GM23248 (cell line): ENCODE results near the gene CNTN2. TPM values are rescaled to one million over a fixed set of nuclear protein-coding genes. Genes with fewer than 3 reads are reported as not detected.

ENCODE experiments used
- DNase-seq: peaks from one replicate; pipeline ENCODE4 v3.0.0-alpha.2; 2015
- H2AFZ ChIP-seq: fragments of 200-600 bp; sonication (generic); 2 replicates; pipeline ENCODE4 v1.6.1; 2016; ENCODE audit warnings: antibody characterized with exemption
- H3F3A ChIP-seq: fragments of 200-600 bp; sonication (generic); 2 replicates; pipeline ENCODE4 v1.6.1; 2016; ENCODE audit warnings: mild to moderate bottlenecking, antibody characterized with exemption, mixed run types; ENCODE audit not compliant: insufficient read depth
- H3K27ac ChIP-seq: fragments of 200-600 bp; sonication (generic); 2 replicates; pipeline ENCODE4 v1.5.1; 2016; ENCODE audit warnings: mild to moderate bottlenecking
- H3K27me3 ChIP-seq: fragments of 200-600 bp; sonication (generic); replicated peaks from 2 replicates; pipeline ENCODE4 v1.6.1; 2016; ENCODE audit warnings: mild to moderate bottlenecking; ENCODE audit not compliant: insufficient read depth
- H3K36me3 ChIP-seq: fragments of 200-600 bp; sonication (generic); 2 replicates; pipeline ENCODE4 v1.6.1; 2016; ENCODE audit warnings: low read depth, mild to moderate bottlenecking
- H3K4me1 ChIP-seq: fragments of 200-600 bp; sonication (generic); 2 replicates; pipeline ENCODE4 v1.6.1; 2016; ENCODE audit warnings: mild to moderate bottlenecking; ENCODE audit not compliant: insufficient read depth
- H3K4me2 ChIP-seq: fragments of 200-600 bp; sonication (generic); one replicate; pipeline ENCODE4 v1.6.1; 2016; ENCODE audit warnings: mild to moderate bottlenecking; ENCODE audit not compliant: unreplicated experiment
- H3K4me3 ChIP-seq: fragments of 200-600 bp; sonication (generic); 2 replicates; pipeline ENCODE4 v1.5.1; 2016; ENCODE audit warnings: mild to moderate bottlenecking
- H3K79me2 ChIP-seq: fragments of 200-600 bp; sonication (generic); 2 replicates; pipeline ENCODE4 v1.6.1; 2016; ENCODE audit warnings: mild to moderate bottlenecking; ENCODE audit not compliant: insufficient read depth
- H3K9ac ChIP-seq: fragments of 200-600 bp; sonication (generic); 2 replicates; pipeline ENCODE4 v1.6.1; 2016; ENCODE audit warnings: mild to moderate bottlenecking
- H3K9me2 ChIP-seq: fragments of 200-600 bp; sonication (generic); 2 replicates; pipeline ENCODE4 v1.6.1; 2016; ENCODE audit warnings: mixed run types, mild to moderate bottlenecking, moderate library complexity; ENCODE audit not compliant: insufficient read depth
- H3K9me3 ChIP-seq: fragments of 200-600 bp; sonication (generic); one replicate; pipeline ENCODE4 v1.6.1; 2017; ENCODE audit warnings: low read depth
- H4K20me1 ChIP-seq: fragments of 200-600 bp; sonication (generic); 2 replicates; pipeline ENCODE4 v1.6.0; 2016; ENCODE audit not compliant: insufficient read depth
- EZH2 ChIP-seq: fragments of 200-600 bp; sonication (generic); IDR thresholded peaks from 2 replicates; pipeline ENCODE4 v1.6.1; 2018; ENCODE audit warnings: antibody characterized with exemption, mild to moderate bottlenecking; ENCODE audit not compliant: insufficient read depth, poor library complexity, severe bottlenecking
- EZH2phosphoT487 ChIP-seq: fragments of 200-600 bp; sonication (generic); IDR thresholded peaks from 2 replicates; pipeline ENCODE4 v1.6.1; 2018; ENCODE audit warnings: antibody characterized with exemption, moderate library complexity, mild to moderate bottlenecking, low read depth; ENCODE audit not compliant: insufficient read depth
- WGBS, 2 experiments: methylation state at CpG; one replicate each; pipeline ENCODE4 v1.1.6; 2015 to 2017; ENCODE audit warnings: low lambda C conversion rate in 2 of 2, low coverage in 1 of 2; ENCODE audit errors: missing lambda C conversion rate in 2 of 2; 5-methylcytosine and 5-hydroxymethylcytosine counted together
- in situ Hi-C: fragments of 300-500 bp; cut with MboI; formaldehyde crosslinking; loops from 2 replicates; pipeline ENCODE4 v1.15.0; 2020
- polyA plus RNA-seq: library from polyadenylated mRNA; unstranded; fragments of >200 nt; fragmentation: Nextera tagmentation; extraction: Ambion mirVana; gene quantifications from 2 replicates; pipeline ENCODE4 v1.2.1, GENCODE V29; 2016
- total RNA-seq: library from RNA; depleted of rRNA; stranded (reverse); fragments of >200 nt; shearing (Covaris generic); gene quantifications from 2 replicates; pipeline ENCODE4 v1.2.3, GENCODE V29; 2014

CNTN2 gene
- total and polyA plus RNA-seq, 2 experiments from 2014 or later = not detected

DNA sequence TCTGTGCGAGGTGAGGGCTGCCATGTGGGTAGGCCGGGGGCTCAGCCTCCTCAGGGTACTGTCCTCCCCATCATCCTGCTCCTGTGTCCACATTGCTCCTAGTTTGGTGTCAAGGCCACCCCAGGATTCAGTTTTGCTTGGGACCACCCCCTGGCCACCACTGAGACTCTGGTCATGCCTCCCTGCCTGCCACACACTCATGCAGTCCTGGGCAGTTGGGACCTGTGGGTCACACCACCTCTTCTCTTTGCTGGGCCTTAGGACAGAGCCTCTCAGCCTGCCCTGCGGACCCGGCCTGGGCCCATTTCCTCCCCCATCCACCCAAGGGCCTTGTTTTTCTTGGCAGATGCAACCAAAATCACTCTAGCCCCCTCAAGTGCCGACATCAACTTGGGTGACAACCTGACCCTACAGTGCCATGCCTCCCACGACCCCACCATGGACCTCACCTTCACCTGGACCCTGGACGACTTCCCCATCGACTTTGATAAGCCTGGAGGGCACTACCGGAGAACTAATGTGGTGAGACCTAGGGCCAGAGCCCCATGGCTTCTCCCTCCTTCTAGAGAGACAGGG is 21.8 kb downstream of the CNTN2 start:
- H3F3A ChIP-seq = no peaks in the 10 kb centered on the region
- no peak overlapping the region for H3K9ac ChIP-seq
- no peak for TF ChIP-seq EZH2
- no peak for TF ChIP-seq EZH2phosphoT487
- H3K27me3 ChIP-seq = no peaks in the 10 kb centered on the region
- H4K20me1 ChIP-seq = no peaks in the 10 kb centered on the region
- peaks cover 5% of the 10 kb centered on the region; the same call in 1 of the 2 replicates for H3K4me1 ChIP-seq
- 82 to 92% methylated on average over 8 to 9 of the region's 9 CpGs for WGBS, 2 experiments
- in situ Hi-C loops = no loop called here
- H2AFZ ChIP-seq = no peak overlapping the region
- no peaks in the 10 kb centered on the region for H3K36me3 ChIP-seq
- no peak for DNase-seq
- H3K4me2 ChIP-seq = no peak overlapping the region
- no peaks in the 10 kb centered on the region for H3K79me2 ChIP-seq
- H3K27ac ChIP-seq = no peak overlapping the region
- H3K4me3 ChIP-seq = no peak overlapping the region
- H3K9me2 ChIP-seq = no peaks in the 10 kb centered on the region
- H3K9me3 ChIP-seq = no peaks in the 10 kb centered on the region

GRCh38 chr1:205065666-205066065 is 22.7 kb downstream of the CNTN2 start:
- H3K4me3 ChIP-seq = no peak overlapping the region
- no peak overlapping the region for H2AFZ ChIP-seq
- no peaks in the 10 kb centered on the region for H3K9me3 ChIP-seq
- WGBS, 2 experiments = 81 to 83% methylated on average over 14 of the region's 14 CpGs
- H3K27me3 ChIP-seq = no peaks in the 10 kb centered on the region
- TF ChIP-seq EZH2phosphoT487 (no peak), EZH2 (no peak)
- H3K4me1 ChIP-seq = peaks cover 5% of the 10 kb centered on the region; the same call in 1 of the 2 replicates
- no peak overlapping the region for H3K4me2 ChIP-seq
- H3K9me2 ChIP-seq = no peaks in the 10 kb centered on the region
- H4K20me1 ChIP-seq = no peaks in the 10 kb centered on the region
- no peak overlapping the region for H3K9ac ChIP-seq
- no peak for DNase-seq
- no peaks in the 10 kb centered on the region for H3K36me3 ChIP-seq
- in situ Hi-C loops = no loop called here
- H3K27ac ChIP-seq = no peak overlapping the region
- H3K79me2 ChIP-seq = no peaks in the 10 kb centered on the region
- H3F3A ChIP-seq = no peaks in the 10 kb centered on the region

DNA sequence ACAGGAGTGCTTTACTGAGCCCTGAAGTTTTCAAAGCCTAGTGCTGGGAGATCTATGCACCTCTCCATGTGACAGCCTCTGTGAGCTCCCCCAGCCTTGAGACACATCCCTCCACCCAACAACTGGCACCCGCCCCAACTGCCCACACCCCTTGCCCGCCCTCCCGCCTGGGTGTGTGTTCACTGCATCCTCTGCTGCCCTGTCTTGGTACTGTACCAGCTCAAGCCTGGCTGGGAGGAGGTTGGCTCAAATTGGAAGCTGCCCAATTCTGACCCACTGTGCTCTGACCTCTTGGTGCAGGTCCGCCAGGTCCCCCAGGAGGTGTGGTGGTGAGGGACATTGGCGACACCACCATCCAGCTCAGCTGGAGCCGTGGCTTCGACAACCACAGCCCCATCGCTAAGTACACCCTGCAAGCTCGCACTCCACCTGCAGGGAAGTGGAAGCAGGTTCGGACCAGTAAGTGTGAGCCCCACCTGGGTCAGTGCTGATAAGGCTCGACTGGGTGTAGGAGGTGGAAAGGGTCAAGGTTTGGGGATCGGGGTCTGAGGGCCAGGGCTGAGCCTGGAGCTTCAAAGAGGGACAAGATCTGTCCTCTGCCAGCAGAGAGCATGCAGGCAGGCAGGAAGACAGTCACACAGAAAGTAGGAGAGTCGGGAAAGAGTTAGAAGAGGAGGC is 23.3 kb downstream of the CNTN2 start:
- Histone ChIP-seq H3K4me3 (no peak overlapping the region), H3K9me2 (no peaks in the 10 kb centered on the region), H2AFZ (no peak overlapping the region), H3K27ac (no peak overlapping the region), H3F3A (no peaks in the 10 kb centered on the region), H3K4me1 (peaks cover 5% of the 10 kb centered on the region; the same call in 1 of the 2 replicates), H3K79me2 (no peaks in the 10 kb centered on the region), H3K27me3 (no peaks in the 10 kb centered on the region), H4K20me1 (no peaks in the 10 kb centered on the region), H3K9me3 (no peaks in the 10 kb centered on the region), H3K9ac (no peak overlapping the region), H3K36me3 (no peaks in the 10 kb centered on the region), H3K4me2 (no peak overlapping the region)
- no peak for DNase-seq
- in situ Hi-C loops = no loop called here
- TF ChIP-seq EZH2phosphoT487 (no peak), EZH2 (no peak)
- 77 to 78% methylated on average over 13 of the region's 13 CpGs for WGBS, 2 experiments

- Histone ChIP-seq H3K9me2 (no peaks in the 10 kb centered on the region), H3K9ac (no peak overlapping the region), H3K4me3 (no peak overlapping the region), H3K4me1 (peaks cover 5% of the 10 kb centered on the region; the same call in 1 of the 2 replicates), H3K4me2 (no peak overlapping the region), H3K79me2 (no peaks in the 10 kb centered on the region), H4K20me1 (no peaks in the 10 kb centered on the region), H3K9me3 (no peaks in the 10 kb centered on the region), H2AFZ (no peak overlapping the region), H3K27ac (no peak overlapping the region), H3K27me3 (no peaks in the 10 kb centered on the region), H3K36me3 (no peaks in the 10 kb centered on the region), H3F3A (no peaks in the 10 kb centered on the region)
- TF ChIP-seq EZH2 (no peak), EZH2phosphoT487 (no peak)
- 85 to 87% methylated on average over 6 of the region's 6 CpGs for WGBS, 2 experiments
- no peak for DNase-seq
- in situ Hi-C loops = no loop called here
Observed at GRCh38 chr1:205067031-205067430, 24.0 kb downstream of the CNTN2 start.
